ENCODE data around the gene SGCD. TPM values are rescaled to one million over a fixed set of nuclear protein-coding genes. Genes with fewer than 3 reads are reported as not detected.

SGCD gene
- total RNA-seq, 1 donor from 2014 or later = 2.8 TPM

DNA sequence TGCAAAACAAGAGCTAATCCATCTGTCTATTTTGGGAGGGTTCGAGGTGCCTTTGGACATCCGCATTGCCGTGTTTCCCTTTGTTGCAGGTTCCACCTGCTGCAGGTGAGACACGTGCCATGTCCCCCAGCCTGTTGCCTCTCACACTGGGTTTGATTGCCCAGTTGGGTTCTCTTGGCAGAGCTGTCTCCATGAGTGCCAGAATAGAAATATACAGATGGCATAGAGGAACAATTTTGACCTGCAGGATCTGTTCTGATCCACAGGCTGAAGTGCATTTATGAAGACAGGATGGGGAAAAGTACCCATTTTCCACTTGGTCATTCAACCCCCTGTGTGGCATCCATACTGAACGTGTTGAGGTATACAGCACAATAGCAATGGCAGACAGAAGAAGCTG lies 178.1 kb downstream of the SGCD start:
- DNase-seq (ENCODE audit: low spot score) = no peak

DNA sequence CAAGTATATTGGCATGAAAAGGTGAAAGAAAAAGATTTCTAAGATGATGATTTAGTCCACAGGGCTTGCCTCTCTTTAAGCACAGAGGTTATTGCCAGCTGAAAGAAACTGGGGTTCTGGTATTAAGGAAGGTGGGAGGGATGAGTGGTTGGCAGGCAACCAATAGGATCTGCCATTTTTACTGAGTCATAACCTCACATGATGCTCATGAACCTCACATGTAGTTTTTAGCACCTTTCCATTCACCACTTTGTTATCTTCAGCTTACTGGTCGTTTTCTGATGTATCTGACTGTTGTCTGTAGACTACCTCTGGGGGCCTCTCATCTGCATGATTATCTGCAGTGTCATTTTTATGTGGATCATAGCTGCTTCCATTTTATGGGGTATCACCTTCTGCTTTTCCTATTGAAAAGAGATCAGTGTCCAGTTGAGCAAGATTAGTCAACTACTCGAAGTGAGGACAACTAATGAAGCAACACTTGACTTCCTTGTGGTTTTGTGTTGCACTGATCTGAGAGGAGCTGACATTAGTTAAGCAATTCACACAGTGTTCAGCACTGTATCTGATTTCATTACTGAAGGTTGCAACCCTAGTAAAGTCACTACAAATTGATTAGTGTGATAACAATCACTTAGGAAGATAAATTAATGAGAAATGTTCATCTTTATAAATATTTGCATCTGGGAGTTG lies 186.3 kb downstream of the SGCD start:
- DNase-seq (ENCODE audit: low spot score) = no peak

DNA sequence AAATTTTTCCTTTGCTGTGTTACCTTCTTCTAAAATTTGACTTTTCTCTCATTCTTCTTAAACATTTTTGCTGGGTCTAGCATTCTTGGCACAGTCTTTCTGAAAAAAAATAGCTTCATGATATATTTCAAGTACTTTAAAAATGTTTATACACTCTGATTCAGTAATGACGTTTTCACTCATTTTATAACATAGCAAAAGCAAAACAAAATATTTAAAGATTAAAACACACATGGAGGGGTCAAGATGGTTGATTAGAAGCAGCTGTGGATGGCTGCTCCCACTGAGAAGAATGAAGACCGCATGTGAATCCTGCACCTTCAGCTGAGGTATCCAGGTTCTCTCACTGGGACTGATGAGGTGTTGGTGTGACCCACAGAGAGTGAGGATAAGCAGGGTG lies 188.2 kb downstream of the SGCD start:
- no peak for DNase-seq (ENCODE audit: low spot score)

DNA sequence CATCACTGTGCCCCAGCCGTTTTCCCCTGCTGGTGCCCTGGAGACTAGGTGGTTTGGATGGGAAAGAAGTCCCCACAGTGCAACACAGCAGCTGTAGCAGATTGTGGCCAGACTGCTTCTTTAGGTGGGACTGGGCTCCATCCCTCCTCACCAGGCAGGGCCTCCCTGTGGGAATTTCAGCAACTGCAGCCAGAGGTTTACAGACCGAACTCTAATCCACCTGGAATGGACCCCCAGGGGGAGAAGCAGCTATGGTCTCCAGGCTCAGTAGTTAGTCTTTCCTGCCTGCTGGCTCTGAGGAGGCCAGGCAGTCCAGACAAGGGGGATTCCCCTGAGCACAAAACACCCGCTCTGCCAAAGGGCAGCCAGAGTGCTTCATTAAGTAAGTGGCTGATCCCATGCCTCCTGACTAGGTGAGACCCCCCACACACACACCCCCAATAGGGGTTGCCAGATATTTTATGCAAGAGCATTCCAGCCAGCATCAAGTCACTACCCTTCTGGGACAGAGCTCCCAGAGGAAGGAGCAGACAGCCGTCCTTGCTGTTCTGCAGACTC lies 188.9 kb downstream of the SGCD start:
- DNase-seq (ENCODE audit: low spot score) = no peak

DNA sequence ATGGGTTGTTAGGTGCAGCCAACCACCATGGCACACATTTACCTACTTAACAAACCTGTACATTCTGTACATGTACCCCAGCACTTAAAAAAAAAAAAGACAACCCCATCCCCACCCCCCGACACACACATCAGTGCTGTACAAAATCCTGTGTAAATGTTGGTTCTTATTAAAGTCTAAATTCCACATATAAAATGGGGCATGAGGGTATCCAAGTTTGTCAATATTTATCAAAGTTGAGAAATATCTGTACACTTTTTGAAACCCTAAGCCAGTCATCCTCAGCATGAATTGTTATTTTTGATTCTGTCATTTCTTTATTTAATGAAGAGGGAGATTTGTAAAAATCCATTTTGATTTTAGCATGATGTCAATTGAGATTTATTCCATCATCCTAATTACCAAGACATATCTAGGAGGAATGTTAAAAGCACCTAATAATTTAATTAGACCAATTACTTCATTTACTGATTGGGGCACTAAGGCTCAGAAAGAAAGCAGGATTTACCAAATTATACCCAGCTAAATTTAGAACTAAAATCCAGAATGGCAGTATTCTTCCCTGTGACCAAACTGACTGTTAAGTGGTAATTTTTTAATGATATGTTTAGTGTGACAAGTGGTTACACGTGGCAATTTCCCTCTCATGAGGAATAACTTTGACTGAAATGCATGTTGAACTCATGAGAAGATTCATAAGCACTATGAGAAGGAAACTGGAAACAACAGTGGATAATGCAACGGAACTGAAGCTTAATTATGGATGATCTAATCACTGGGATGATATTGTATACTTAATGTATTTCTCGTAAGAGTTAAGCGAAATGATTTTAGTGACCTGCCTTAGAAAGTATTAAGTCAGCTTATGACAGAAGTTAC lies 195.9 kb downstream of the SGCD start:
- DNase-seq (ENCODE audit: low spot score) = no peak

DNA sequence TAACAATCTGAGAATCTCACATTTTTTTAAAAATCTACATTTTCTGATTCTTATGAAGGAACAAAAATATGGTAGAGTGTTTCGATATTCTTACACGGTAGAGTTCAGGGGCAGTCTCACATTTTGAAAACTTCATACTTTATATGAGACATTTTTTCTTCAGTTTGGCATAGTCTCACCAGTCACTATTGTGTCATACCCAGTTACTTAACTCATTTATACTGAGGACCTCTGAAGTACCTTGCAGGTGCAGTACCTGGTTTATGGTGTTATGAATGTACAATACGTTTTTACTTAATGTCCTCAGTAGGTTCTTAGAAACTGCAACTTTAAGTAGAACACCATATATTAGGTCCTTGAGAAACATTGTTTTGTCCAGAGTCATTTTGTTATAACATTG lies 196.6 kb downstream of the SGCD start:
- no peak for DNase-seq (ENCODE audit: low spot score)

DNA sequence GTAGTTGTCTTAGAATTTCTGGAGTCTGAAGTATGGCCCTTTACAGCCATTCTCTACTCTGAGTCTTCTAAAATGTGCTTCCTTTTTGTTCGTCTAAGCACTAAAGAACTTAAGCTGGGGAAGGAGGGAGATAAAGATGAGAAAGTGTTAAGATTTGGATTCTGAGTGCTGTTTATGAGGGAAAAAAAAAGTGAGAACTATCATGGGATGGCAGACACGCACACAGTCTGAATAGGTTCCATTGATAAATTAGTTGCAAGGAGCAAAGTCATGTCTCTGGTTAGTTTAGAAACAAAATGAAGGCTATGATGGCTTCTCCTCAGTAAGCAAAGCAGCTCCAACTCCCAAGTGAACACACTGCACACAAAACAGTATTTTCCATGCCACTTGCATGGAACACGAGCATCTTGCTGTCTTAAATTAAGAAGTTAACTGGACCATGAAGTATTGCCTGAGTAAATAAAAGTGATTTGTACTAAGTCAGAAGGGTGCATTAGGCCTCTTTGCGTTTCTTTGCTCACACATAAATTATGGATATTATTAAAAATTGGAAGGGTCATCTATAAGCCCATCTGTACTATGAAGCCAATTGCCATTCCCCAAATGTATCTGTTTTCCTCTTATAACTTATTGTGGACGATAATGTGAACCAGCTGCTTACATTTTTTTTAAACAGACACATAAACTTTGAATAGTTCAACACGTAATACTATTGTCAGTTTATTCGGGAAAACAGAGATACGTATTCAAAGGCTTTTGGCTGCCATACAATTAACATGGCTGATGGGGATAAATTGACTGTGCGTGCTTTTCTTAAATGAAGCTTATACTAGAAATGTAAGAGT lies 199.3 kb downstream of the SGCD start:
- DNase-seq (ENCODE audit: low spot score) = no peak

DNA sequence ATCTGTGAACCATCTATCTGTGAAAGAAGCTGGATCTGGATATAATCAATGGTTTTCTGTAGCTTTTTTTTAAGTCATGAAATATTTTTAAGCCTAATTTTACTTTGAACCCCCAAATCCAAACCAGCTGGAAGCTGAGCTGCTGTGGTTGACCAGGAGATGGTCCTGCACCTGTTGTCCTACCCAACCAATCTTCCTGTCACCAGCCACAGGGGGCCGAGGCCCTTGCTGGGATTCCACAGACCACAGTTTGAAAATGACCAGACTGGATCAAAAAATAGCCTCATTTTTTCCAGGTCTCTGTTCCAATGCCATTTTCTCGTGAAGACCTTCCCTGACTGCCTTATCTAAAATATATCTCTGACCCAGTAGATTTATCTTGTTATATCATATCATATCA lies 200.6 kb downstream of the SGCD start:
- no peak for DNase-seq (ENCODE audit: low spot score)

DNA sequence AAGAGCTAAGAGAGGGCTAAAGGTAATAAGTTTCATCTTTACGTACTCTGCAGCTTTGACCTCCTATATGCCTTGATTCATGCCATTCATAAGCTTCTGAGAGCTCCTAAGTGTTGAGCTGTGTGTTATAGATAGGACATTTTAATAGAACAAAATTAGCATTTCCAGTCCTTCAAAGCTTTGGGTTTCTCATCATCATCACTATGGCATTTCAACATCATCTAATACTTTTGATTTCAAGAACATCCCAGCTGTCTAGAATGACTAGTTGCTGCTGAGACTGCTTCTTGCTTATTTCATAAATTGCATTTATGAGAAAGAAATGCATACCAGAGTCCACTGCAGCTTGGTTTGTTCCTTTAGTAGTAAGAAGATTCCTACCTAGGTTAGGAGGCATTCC lies 201.7 kb downstream of the SGCD start:
- DNase-seq (ENCODE audit: low spot score) = no peak

DNA sequence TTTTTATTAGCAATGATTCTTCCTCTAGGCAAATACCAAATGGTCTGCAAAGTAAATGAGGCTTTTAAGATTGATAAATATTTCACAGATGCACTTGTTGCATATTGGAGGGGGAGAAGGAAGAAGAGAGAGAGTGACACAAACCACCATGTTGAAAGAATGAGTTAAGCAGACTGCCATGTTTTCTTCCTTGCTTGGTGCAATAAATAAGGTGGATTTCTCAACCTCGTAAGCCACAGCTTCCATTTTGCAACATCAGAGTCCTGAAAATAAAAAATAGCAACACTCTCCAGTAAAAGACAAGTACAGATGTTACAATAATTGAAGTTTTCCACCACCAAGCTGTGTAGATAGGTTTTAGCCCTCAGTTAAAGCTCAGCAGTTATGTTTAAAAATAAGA lies 202.9 kb downstream of the SGCD start:
- DNase-seq (ENCODE audit: low spot score) = no peak

DNA sequence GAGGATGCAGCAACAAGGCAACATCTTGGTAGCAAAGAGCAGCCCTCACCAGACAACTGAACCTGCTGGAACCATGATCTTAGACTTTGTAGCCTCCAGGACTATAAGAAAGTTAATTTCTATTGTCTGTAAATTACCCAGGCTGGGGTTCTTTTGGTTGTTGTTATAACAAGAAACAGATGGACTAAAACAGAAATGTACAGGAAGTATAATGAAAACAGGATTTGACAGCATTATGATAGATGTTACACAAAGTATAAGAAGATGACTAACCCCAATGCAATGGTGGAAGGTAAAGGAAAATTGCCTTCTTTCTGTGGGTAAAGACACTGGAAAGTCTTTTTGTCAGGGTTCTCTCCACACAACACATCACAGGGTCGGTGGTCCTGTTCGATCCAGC lies 204.2 kb downstream of the SGCD start:
- no peak for DNase-seq (ENCODE audit: low spot score)

DNA sequence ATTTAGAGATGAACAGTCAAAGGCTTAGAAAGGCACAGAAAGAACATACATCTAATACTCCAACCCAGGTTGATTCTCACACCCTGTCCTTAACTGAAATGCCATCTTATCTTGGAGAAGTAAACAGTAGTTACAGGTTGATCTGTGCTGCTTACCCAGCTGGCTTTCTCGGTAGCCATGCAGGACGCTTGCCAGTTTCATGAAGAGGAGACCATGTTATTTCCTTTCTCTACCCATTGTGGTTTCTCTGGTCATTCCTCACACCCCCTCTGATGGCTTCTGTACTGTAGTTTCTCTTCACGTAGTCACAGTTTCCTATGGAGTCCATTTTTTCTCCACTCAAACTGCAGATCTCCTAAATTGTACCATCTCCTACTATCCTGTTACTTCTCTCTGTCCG lies 206.0 kb downstream of the SGCD start:
- no peak for DNase-seq (ENCODE audit: low spot score)

DNA sequence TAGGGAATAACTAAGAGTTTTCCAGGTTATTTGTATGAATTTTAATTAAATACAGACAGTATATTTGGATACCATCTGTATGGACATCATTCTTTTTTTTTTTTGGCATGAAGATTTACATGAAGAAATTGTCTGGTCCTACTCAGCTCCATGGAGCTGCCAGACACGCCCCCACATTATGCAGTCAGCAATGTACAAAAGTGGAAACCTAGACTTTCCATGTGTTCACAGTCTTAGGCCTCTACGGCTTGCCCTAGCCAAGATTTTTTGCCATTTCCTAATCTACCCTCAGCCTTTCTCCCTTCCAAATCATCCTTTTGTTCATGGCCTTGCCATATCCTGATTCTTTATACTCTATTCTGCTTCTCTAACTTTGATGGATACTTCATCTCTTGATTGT lies 207.1 kb downstream of the SGCD start:
- DNase-seq (ENCODE audit: low spot score) = no peak

DNA sequence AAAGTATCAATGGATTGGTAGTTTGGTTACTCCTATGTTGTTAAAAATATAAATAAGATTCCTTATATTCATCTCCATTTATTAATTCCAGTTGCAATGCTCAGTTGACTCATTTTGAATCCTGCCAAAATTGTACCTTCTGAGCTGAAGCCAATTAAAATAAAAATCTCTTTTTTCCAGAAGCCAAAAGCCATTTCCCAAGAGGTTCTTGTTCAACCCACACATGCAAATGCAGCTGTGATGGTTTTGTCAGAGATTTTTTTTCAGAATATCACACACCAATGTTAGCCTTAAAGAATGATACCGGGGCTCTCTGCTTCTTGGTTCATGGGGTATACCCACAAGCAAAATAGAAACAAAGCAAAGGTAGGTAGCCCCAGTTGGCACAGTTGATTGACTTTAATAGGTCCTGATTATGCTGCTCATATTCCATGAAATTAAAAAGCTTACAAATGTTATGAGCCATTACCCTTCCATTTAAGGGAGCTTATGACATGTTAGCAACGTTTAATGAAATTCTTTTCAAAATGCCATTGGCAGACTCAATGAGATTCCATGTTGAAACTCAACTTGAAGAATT lies 208.0 kb downstream of the SGCD start:
- DNase-seq (ENCODE audit: low spot score) = no peak

DNA sequence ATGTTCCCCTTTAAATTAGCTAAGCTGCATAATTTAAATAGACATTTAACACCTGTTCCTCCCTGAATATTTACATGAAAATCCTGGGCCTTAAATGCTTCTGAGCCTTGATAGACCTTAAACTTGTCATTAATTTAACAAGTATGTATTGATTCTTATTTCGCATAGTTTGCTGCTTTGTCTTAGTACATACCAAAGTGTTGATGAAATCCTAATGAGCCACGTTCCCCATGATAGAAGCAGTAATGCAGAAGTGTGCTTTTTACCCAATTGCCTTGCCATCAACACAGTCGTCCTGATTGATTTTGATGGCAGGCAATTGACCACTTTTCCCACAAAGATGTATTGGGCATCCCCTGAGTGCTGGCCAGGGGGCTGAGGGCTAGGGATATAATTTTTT lies 213.5 kb downstream of the SGCD start:
- no peak for DNase-seq (ENCODE audit: low spot score)

DNA sequence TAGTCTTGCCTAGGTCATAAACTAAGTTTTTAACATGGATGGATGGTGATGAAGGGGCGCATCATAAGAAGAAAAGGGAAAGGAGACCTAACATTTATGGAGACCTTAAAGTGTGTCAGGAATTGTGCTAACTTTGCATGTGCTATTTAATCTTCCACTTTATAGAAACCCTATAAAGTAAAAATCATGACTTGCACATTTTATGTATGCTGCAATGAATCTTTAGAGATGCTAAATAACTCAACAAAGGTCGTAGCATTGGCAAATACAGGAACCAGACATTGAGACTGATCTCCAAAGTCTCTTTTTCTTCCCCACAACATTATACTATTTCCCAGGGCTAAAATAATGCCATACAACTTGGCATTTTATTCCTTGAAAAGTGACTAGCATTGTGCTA lies 214.6 kb downstream of the SGCD start:
- no peak for DNase-seq (ENCODE audit: low spot score)

DNA sequence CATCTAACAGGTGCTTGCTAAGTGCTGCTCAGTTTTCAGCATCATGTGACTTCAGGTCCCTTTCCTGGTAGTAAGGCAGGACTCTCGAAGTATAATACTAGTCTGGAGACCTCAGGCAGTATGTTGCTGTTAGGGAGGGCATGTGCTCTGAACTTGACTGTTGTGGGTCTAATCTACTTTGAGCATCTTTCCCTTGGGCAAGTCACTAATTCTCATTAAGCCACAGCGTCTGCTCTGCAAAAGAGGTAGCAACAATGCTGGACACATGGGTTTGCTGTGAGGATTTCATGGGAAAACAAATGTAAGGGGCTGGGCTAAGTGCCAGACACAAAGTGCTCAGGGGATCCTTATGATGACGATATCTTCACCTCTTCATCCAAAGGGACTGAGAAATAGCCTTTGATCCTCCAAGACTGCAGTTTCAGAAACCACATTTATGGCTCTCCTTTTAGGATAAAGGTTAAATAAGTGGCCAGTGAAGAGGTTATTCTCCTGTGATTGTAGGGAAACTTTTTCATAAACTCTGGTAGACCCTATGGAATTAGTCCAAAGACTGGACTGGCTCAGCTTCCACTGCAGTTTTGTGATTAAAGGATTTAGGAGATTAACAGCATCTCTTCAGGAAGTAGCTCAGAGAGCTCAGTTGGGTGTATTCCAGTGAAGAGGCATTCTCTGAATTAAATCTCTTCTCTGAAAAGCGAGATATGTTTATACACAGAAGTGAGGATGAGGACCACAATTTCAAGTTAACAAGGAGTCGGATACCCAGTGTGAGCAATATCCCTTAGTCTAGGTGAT lies 216.6 kb downstream of the SGCD start:
- DNase-seq (ENCODE audit: low spot score) = no peak

DNA sequence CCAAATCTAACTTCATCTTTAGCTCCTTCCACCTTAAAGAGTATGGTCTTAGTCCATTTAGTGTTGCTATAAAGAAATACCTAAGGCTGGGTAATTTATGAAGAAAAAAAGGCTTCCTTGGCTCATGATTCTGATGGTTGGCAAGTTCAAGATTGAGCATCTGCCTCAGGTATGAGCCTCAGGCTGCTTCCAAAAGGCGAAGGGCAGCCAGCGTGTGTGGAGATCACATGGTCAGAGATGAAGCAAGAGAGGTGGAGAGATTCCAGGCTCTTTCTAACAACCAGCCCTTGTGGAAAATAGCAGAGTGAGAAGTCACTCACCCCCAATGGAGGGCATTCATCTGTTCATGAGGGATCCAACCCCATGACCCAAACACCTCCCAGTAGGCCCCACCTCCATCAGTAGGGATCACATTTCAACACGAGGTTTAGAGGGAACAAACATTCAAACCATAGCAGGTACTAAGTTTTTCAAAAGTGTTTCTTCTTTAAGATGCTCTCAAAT lies 225.9 kb downstream of the SGCD start:
- no peak for DNase-seq (ENCODE audit: low spot score)

DNA sequence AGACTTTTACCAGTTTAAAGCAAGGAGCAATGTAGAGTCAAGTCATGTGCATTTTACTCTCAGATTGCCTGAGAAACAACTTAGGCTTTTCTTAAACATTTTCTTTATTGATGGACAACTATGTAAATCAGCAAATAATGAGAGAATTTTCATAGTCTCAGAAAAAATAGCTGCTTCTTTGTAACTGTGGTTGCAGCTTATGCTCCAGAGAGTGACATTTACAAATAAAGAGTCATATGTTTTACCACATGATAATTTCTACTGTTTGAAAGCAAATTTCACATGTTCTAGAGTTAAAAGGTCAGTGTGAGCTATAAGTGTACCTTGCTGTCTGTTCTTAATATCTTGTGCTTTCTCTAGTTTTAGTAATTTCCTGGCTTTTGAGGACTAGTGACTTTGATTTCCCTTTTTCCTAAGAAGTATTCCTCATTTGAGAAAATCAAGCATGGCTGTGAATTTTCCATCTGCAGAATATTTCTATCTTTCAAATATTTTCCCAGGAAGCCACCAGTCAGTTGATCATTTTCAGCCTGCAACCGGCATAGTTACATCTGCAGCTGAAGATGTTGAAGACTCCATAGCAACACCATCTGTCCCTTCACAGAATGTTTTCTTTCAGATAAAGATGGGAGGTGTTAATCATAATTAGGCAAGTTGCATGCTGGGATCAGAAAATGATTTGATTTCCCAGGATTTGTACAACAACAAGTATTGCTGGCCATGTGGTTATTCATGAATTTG lies 229.9 kb downstream of the SGCD start:
- DNase-seq (ENCODE audit: low spot score) = no peak

DNA sequence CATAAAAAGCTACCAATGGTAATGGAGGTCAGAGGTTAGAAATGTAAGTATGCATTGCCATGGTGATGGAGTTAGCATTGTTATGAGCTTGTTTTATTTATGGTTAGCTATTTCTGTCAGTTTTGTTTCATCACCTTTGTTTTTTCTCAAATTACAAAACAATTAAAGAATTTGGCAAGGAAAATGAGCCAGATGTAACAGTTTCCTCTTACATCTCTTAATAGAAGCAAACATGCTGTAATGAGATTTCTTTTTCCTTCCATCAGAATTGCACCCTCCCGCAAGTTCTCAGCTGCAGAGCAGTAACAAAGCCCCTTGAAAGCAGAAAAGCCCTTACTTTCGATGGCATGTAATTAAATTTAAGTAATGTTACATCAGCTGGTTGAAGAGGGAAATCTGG lies 233.0 kb downstream of the SGCD start:
- DNase-seq (ENCODE audit: low spot score) = no peak

Data from ureter (tissue), 1 donor.